ENCODE data around the gene AMFR. TPM values are rescaled to one million over a fixed set of nuclear protein-coding genes. Genes with fewer than 3 reads are reported as not detected.

Gene AMFR
- total and polyA plus RNA-seq, 10 of the 15 experiments (the other 5 are each of a cell fraction or from before 2014, with no cell fraction given), result 8.2 to 67.6 (median 28.1) TPM

DNA sequence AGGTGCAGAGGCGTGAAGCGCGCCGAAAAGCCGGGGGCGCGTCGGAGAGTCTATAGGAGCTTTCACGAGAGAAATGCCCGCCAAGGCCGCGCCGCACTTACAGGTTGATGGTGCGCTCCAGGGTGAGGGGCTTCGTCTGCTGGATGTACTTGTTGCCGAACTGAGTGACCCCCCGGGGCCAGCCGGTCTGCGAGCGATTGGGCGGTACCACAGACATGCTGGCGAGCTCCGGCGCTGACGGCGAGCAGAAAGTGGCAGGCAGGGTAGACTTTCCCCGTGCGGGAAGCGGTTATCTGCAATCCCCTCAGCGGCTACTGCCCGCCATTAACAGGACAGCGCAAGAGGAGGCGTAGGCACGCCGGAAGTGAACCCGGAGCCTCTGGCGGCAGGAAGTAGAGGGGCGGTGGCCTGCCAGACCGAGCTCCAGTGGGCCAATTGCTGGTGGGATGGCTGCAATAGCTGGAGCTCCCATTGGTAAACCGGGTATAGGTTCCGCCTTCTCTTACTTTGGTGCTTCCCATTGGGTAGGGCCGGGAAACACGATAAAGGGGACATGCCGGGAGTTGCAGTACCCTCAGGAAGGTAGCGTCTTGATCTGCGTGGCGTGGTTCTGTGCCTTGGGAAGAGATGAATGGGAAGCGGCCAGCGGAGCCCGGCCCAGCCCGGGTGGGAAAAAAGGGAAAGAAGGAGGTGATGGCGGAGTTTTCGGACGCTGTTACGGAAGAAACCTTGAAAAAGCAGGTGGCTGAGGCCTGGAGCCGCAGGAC is 25.8 kb upstream of the AMFR start, which contains the start of the genes NUDT21 and OGFOD1 (continued):
- no peak for TF ChIP-seq SRF (IDR thresholded peaks at IDR 0.05; ENCODE audit: low read depth in 2 of 2, low read length in 2 of 2)
- no peak for TF ChIP-seq SUZ12 (IDR thresholded peaks at IDR 0.05; ENCODE audit: unreplicated experiment)
- TF ChIP-seq ZNF622 (IDR thresholded peaks at IDR 0.05), result no peak
- peak; percentile 95 for TF ChIP-seq NR2C1 (IDR thresholded peaks at IDR 0.05)
- TF ChIP-seq BMI1 (IDR thresholded peaks at IDR 0.05; ENCODE audit: borderline replicate concordance), result no peak
- 0 out of 2 replicates have a peak, but pooled peaks have one; percentile 37 for TF ChIP-seq CBX5 (IDR thresholded peaks at IDR 0.05; ENCODE audit: low read depth)
- TF ChIP-seq SREBF1 (IDR thresholded peaks at IDR 0.05; ENCODE audit: low read length), result no peak
- TF ChIP-seq FOS (IDR thresholded peaks at IDR 0.05; ENCODE audit: borderline replicate concordance, extremely low read depth, insufficient read length), result peak; percentile 72
- TF ChIP-seq DPF2 (IDR thresholded peaks at IDR 0.05), result peak; percentile 65; the same call in 1 of the 2 replicates
- peak; percentile 3; the same call in 1 of the 2 replicates for TF ChIP-seq TCF12 (IDR thresholded peaks at IDR 0.05; ENCODE audit: low read depth, low read length)
- peak in 1 of 2 experiments; percentile 43; a peak in 1 of 4 replicates for TF ChIP-seq IKZF2 (IDR thresholded peaks at IDR 0.05)

DNA sequence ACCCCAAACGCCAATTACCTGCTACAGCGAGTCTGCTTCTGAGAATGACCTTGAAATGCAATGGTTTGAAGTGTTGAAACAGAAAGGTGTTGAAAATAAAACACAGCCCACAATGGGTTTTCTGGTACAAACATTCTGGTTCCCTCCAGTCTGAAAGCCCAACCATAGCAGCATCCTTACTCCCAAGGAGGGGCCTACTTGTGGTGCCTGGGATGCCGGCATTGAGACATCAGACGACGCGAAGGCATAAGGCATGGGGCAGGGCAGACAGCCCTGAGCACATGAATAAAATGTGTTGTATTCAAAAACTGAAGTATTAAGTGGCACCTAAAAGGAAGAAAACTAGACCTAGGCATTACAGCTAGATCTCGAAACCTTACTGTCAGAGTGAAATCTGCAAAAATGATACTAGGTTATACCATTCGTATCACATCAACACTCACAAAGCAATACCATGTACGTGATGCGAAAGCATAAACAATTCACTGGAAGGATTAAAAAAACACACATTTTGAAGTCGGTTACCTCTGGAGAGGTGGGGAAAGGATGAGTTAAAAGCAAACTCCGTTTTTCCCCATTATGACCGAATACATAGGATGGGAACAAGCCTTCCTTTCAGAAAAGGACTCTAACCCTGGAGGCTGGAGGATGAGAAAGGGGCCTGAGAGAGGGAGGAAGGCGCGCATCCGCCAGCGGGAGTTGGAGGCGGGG is 25.1 kb upstream of the AMFR start:
- H3K4me1 ChIP-seq (ENCODE audit: control insufficient read depth, insufficient read depth, low read length), result peaks cover 1% of the 10 kb centered on the region; the same call in 1 of the 2 replicates
- peaks cover 0 to 17% of the 10 kb centered on the region in 2 experiments; a peak in 2 of 4 replicates for H3K36me3 ChIP-seq (ENCODE audit: control insufficient read depth in 2 of 2, insufficient read depth in 2 of 2, low read length in 1 of 2)
- no peaks in the 10 kb centered on the region for H3K9me3 ChIP-seq (replicated peaks; ENCODE audit: control insufficient read depth, insufficient read depth, low read length)
- H4K20me1 ChIP-seq (ENCODE audit: control insufficient read depth, insufficient read depth), result no peaks in the 10 kb centered on the region
- peak overlapping the region; percentile 97 for H3K4me2 ChIP-seq (ENCODE audit: control insufficient read depth, insufficient read depth)
- POLR2A ChIA-PET, result interaction anchor here (0.6 to 2.3 kb wide), 6 partner anchors 10 to 287 kb away, joined by 3 to 8 read pairs (median 4); no protein-coding TSS in a partner anchor
- in situ Hi-C loops (cut with MboI) (no loop called here), intact Hi-C loops (cut with micrococcal nuclease; ENCODE audit: unreplicated experiment) (no loop called here)
- FAIRE-seq (no peak), DNase-seq (ENCODE audit: low read depth, low spot score) (no peak), ATAC-seq (peak; percentile 51)
- peak overlapping the region; percentile 94 for H3K4me3 ChIP-seq
- peak overlapping the region; percentile 83 for H3K27ac ChIP-seq (ENCODE audit: control insufficient read depth, insufficient read depth)
- H2AFZ ChIP-seq (ENCODE audit: control insufficient read depth, low read depth, low read length), result peak overlapping the region; percentile 88
- BruUV-seq (replicated peaks), result TSS peak; percentile 65
- WGBS (ENCODE audit: insufficient coverage, insufficient replicate concordance, low lambda C conversion rate, missing lambda C conversion rate), result under 1% methylated on average over 18 of the region's 18 CpGs
- SMC1A ChIA-PET (ENCODE audit: uncharacterized antibody, unreplicated experiment), result interaction anchor here (0.7 to 1.3 kb wide), 6 partner anchors 21 to 37 kb away, joined by 3 to 8 read pairs (median 4); no protein-coding TSS in a partner anchor
- RAD21 ChIA-PET (ENCODE audit: unreplicated experiment), result interaction anchor here (0.8 to 1.4 kb wide), 5 partner anchors 11 to 251 kb away, joined by 3 to 11 read pairs (median 3); partner anchors contain the start of gene BBS2
- H3K27me3 ChIP-seq (replicated peaks in 1 of 2; ENCODE audit: control insufficient read depth in 2 of 2, insufficient read depth in 2 of 2, low read length in 1 of 2), result no peaks in the 10 kb centered on the region
- peaks cover 78% of the 10 kb centered on the region for H3K79me2 ChIP-seq (ENCODE audit: control insufficient read depth, insufficient read depth, low read length)
- H3K9ac ChIP-seq (ENCODE audit: control insufficient read depth, insufficient read depth, low read length), result peak overlapping the region; percentile 89
- CTCF ChIA-PET, result interaction anchor here (0.6 to 1.4 kb wide), 7 partner anchors 10 to 251 kb away, joined by 3 to 8 read pairs (median 4); no protein-coding TSS in a partner anchor
- TF ChIP-seq EGR1 (IDR thresholded peaks at IDR 0.05; ENCODE audit: borderline replicate concordance in 1 of 2, low read depth in 2 of 2, low read length in 2 of 2) (peak in 1 of 2 experiments; percentile 34; a peak in 1 of 3 replicates), MTA2 (IDR thresholded peaks at IDR 0.05; ENCODE audit: low read depth) (no peak), SIN3A (IDR thresholded peaks at IDR 0.05; ENCODE audit: low read depth, low read length) (0 out of 2 replicates have a peak, but pooled peaks have one; percentile 16), SIX5 (IDR thresholded peaks at IDR 0.05; ENCODE audit: low read depth, low read length, severe bottlenecking) (no peak)
- TF ChIP-seq, protein P1, sequence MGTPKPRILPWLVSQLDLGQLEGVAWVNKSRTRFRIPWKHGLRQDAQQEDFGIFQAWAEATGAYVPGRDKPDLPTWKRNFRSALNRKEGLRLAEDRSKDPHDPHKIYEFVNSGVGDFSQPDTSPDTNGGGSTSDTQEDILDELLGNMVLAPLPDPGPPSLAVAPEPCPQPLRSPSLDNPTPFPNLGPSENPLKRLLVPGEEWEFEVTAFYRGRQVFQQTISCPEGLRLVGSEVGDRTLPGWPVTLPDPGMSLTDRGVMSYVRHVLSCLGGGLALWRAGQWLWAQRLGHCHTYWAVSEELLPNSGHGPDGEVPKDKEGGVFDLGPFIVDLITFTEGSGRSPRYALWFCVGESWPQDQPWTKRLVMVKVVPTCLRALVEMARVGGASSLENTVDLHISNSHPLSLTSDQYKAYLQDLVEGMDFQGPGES (IDR thresholded peaks at IDR 0.05), result no peak

Data from GM12878 (cell line).